Erythroblast (primary cell): ENCODE measurements around the gene DNAJB1.
"Not testable (repeated sequence)": the region's sequence is repeated elsewhere in the genome, so short reads cannot be mapped to it uniquely, and the experiment has no call there.

Experiments
- GATA1 ChIP-seq: IDR thresholded peaks from 2 replicates; pipeline ENCODE4 v1.6.1; 2011; ENCODE audit warnings: low read depth, mild to moderate bottlenecking, control low read depth, low read length, moderate library complexity
- POLR2A ChIP-seq: IDR thresholded peaks from 2 replicates; pipeline ENCODE4 v1.6.1; 2011; ENCODE audit warnings: mild to moderate bottlenecking, low read length

GRCh38 chr19:14552006-14552360, 33.8 kb upstream of the DNAJB1 start:
- TF ChIP-seq POLR2A, GATA1: not testable (repeated sequence)
